Endothelial cell of umbilical vein (primary cell): ENCODE data around the gene SLC25A40. TPM values are rescaled to one million over a fixed set of nuclear protein-coding genes. Genes with fewer than 3 reads are reported as not detected.

Experiments used
- BruUV-seq: library from RNA; stranded (reverse); fragments of 400-500 nt; replicated peaks from 2 replicates; lab custom pipeline; 2021; lab: Mats Ljungman, UMichigan
- CTCF ChIA-PET: fragments of 300-600, 350-600 bp; sonication (Branson Sonifier 250); formaldehyde crosslinking; loops from one replicate; lab custom pipeline; 2021; ENCODE audit warnings: antibody characterized with exemption, inconsistent platforms; lab: Charles Lee
- POLR2A ChIA-PET: fragments of 300-600, 350-600 bp; sonication (Branson Sonifier 250); formaldehyde crosslinking; loops from one replicate; lab custom pipeline; 2021; ENCODE audit warnings: antibody characterized with exemption, inconsistent platforms; lab: Charles Lee
- DNase-seq: peaks from one replicate; pipeline ENCODE4 v3.0.0-alpha.2; 2011; ENCODE audit warnings: low read depth, low spot score
- FAIRE-seq: peaks from 2 replicates; lab custom pipeline; 2011; peaks lifted over from hg19 to GRCh38; lab: Jason Lieb, UNC
- H2AFZ ChIP-seq: 2 replicates; pipeline ENCODE4 v1.6.0; 2012; ENCODE audit warnings: low read depth, low read length, control low read depth, inconsistent platforms
- H3K27ac ChIP-seq: 2 replicates; pipeline ENCODE4 v1.5.1; 2011; ENCODE audit warnings: low read depth, mild to moderate bottlenecking, control low read depth, low read length, moderate library complexity; ENCODE audit not compliant: insufficient read depth
- H3K27me3 ChIP-seq, 2 experiments: 2 replicates each; pipeline versions ENCODE4 v1.6.0 to v1.6.1; 2011; ENCODE audit warnings: low read length in 2 of 2, mixed read lengths in 1 of 2; ENCODE audit not compliant: control insufficient read depth in 2 of 2, insufficient read depth in 2 of 2
- H3K36me3 ChIP-seq, 2 experiments: 2 replicates in 1 of 2; 3 replicates in 1 of 2; pipeline ENCODE4 v1.5.1; 2011; ENCODE audit warnings: low read length in 2 of 2, mild to moderate bottlenecking in 1 of 2, moderate library complexity in 1 of 2; ENCODE audit not compliant: control insufficient read depth in 2 of 2, insufficient read depth in 2 of 2; ENCODE audit errors: extremely low read depth in 1 of 2
- H3K4me1 ChIP-seq: 3 replicates; pipeline ENCODE4 v1.5.1; 2011; ENCODE audit warnings: mild to moderate bottlenecking, low read length; ENCODE audit not compliant: control insufficient read depth, insufficient read depth; ENCODE audit errors: extremely low read depth
- H3K4me2 ChIP-seq: 2 replicates; pipeline ENCODE4 v1.6.1; 2011; ENCODE audit warnings: low read length, control low read depth, mixed read lengths; ENCODE audit not compliant: insufficient read depth
- H3K4me3 ChIP-seq, 3 experiments: fragments of 200-600 bp in 1 of 3; sonication (generic), shearing (Covaris generic) in 1 of 3; replicated peaks in 1 of 3; 2 replicates each; pipeline ENCODE4 v1.5.1; 2011 to 2016; ENCODE audit warnings: control low read depth in 3 of 3, low read length in 3 of 3, mild to moderate bottlenecking in 2 of 3, inconsistent platforms in 1 of 3, low read depth in 1 of 3, moderate library complexity in 1 of 3; ENCODE audit not compliant: insufficient read depth in 1 of 3
- H3K79me2 ChIP-seq: 2 replicates; pipeline ENCODE4 v1.6.0; 2012; ENCODE audit warnings: low read length, inconsistent platforms; ENCODE audit not compliant: control insufficient read depth, insufficient read depth
- H3K9ac ChIP-seq: replicated peaks from 2 replicates; pipeline ENCODE3; 2011; ENCODE audit warnings: low read length, control low read depth; ENCODE audit not compliant: insufficient read depth; ENCODE audit errors: extremely low read depth
- H3K9me1 ChIP-seq: replicated peaks from 3 replicates; pipeline ENCODE4 v1.6.0; 2011; ENCODE audit warnings: mild to moderate bottlenecking, low read length; ENCODE audit not compliant: control insufficient read depth, insufficient read depth; ENCODE audit errors: extremely low read depth
- H3K9me3 ChIP-seq: replicated peaks from 2 replicates; pipeline ENCODE4 v1.5.1; 2012; ENCODE audit warnings: low read length, inconsistent platforms; ENCODE audit not compliant: control insufficient read depth, insufficient read depth
- H4K20me1 ChIP-seq: replicated peaks from 2 replicates; pipeline ENCODE3; 2011; ENCODE audit warnings: mild to moderate bottlenecking, low read length; ENCODE audit not compliant: control insufficient read depth, insufficient read depth; ENCODE audit errors: extremely low read depth
- CTCF ChIP-seq, 2 donors: IDR thresholded peaks; 1 replicate in 1 of 2; 2 replicates in 1 of 2; pipeline ENCODE4 v1.5.1; 2011; ENCODE audit warnings: low read length in 2 of 2, mild to moderate bottlenecking in 2 of 2, moderate library complexity in 2 of 2, control low read depth in 1 of 2, inconsistent platforms in 1 of 2, low read depth in 1 of 2; ENCODE audit not compliant: insufficient read depth in 1 of 2; ENCODE audit errors: extremely low read depth in 1 of 2
- EZH2 ChIP-seq: IDR thresholded peaks from 2 replicates; pipeline ENCODE4 v1.6.1; 2012; ENCODE audit warnings: borderline replicate concordance, low read depth, mild to moderate bottlenecking, moderate library complexity, low read length, inconsistent platforms; ENCODE audit not compliant: severe bottlenecking
- FOS ChIP-seq: IDR thresholded peaks from 2 replicates; pipeline ENCODE4 v1.6.1; 2011; ENCODE audit warnings: mild to moderate bottlenecking, low read length, moderate library complexity, borderline replicate concordance; ENCODE audit not compliant: insufficient read depth
- GATA2 ChIP-seq: IDR thresholded peaks from 2 replicates; pipeline ENCODE4 v1.7.0; 2011; ENCODE audit warnings: low read depth, mild to moderate bottlenecking, moderate library complexity, mixed read lengths, low read length; ENCODE audit not compliant: insufficient read length, insufficient read depth
- JUN ChIP-seq: IDR thresholded peaks from 2 replicates; pipeline ENCODE4 v1.6.1; 2011; ENCODE audit warnings: borderline replicate concordance, low read depth; ENCODE audit not compliant: insufficient read length, insufficient read depth
- MAX ChIP-seq: IDR thresholded peaks from 2 replicates; pipeline ENCODE4 v1.6.1; 2011; ENCODE audit not compliant: insufficient read depth, insufficient read length
- MYC ChIP-seq: IDR thresholded peaks from one replicate; pipeline ENCODE4 v1.6.1; 2011; ENCODE audit warnings: mild to moderate bottlenecking, low read depth, low read length
- POLR2A ChIP-seq: IDR thresholded peaks from 2 replicates; pipeline ENCODE4 v1.6.1; 2012; ENCODE audit warnings: low read depth, mild to moderate bottlenecking, control low read depth, low read length
- POLR2AphosphoS5 ChIP-seq: IDR thresholded peaks from 2 replicates; pipeline ENCODE4 v1.6.1; 2012; ENCODE audit warnings: low read depth, mild to moderate bottlenecking, control low read depth, low read length, moderate library complexity; ENCODE audit not compliant: insufficient read depth
- dilution Hi-C: fragments of 300-500 bp; cut with MboI; formaldehyde crosslinking; loops from one replicate; pipeline ENCODE4 v1.15.0; 2019; ENCODE audit warnings: low sequenced_read_pairs; ENCODE audit not compliant: extremely low pct_ligation_motif_present
- intact Hi-C: fragments of 100-400 bp; cut with micrococcal nuclease; formaldehyde crosslinking; loops from one replicate; pipeline ENCODE4 v1.10.0; 2022
- polyA plus RNA-seq, 4 experiments: library from polyadenylated mRNA; depleted of rRNA in 3 of 4; stranded (reverse) in 3 of 4; unstranded in 1 of 4; fragments of >200 nt; gene quantifications; 2 replicates each; pipeline versions ENCODE4 v1.2.1 to v1.2.3, GENCODE V29; 2011 to 2012; ENCODE audit warnings: missing spikeins in 1 of 4
- total RNA-seq: library from RNA; stranded (reverse); gene quantifications from 2 replicates; pipeline ENCODE4 v1.2.3, GENCODE V29; 2021

Gene SLC25A40
- total and polyA plus RNA-seq, 2 donors (not counting 3 experiments of a cell fraction or from before 2014, with no cell fraction given), result 7.1 to 17.1 TPM

- H3K27ac ChIP-seq, result no peak overlapping the region
- H3K27me3 ChIP-seq, result peaks cover 0 to 2% of the 10 kb centered on the region in 2 experiments
- H2AFZ ChIP-seq, result no peak overlapping the region
- POLR2A ChIA-PET, result no interaction called here
- H3K4me2 ChIP-seq, result no peak overlapping the region
- FAIRE-seq, result no peak
- CTCF ChIA-PET, result interaction anchor here (1.1 to 1.5 kb wide), 5 partner anchors 20 to 384 kb away, joined by 3 to 7 read pairs (median 3); no protein-coding TSS in a partner anchor
- dilution Hi-C loops, result no loop called here
- H3K4me3 ChIP-seq, result no peak overlapping the region
- intact Hi-C loops, result no loop called here
- H3K9ac ChIP-seq, result no peak overlapping the region
- BruUV-seq, result no TSS peak
- H3K4me1 ChIP-seq, result no peaks in the 10 kb centered on the region
- H3K36me3 ChIP-seq, result no peaks in the 10 kb centered on the region
- no peaks in the 10 kb centered on the region for H3K79me2 ChIP-seq
- no peak for DNase-seq
- H3K9me1 ChIP-seq, result no peaks in the 10 kb centered on the region
- no peaks in the 10 kb centered on the region for H3K9me3 ChIP-seq
- no peak for TF ChIP-seq POLR2AphosphoS5
- no peak for TF ChIP-seq MYC
- TF ChIP-seq POLR2A, result no peak
- TF ChIP-seq GATA2, result no peak
- TF ChIP-seq EZH2, result no peak
- no peak for TF ChIP-seq MAX
- no peak for TF ChIP-seq JUN
- TF ChIP-seq CTCF (IDR thresholded peaks at IDR 0.05; ENCODE audit: extremely low read depth in 1 of 2, insufficient read depth in 1 of 2, low read depth in 1 of 2, low read length in 2 of 2), result no peak
- TF ChIP-seq FOS, result no peak
- H4K20me1 ChIP-seq, result no peaks in the 10 kb centered on the region
These were observed 90.7 kb downstream of the SLC25A40 start for GRCh38 chr7:87785368-87785995.
